ENCODE data around the gene FIG4. TPM values are rescaled to one million over a fixed set of nuclear protein-coding genes. Genes with fewer than 3 reads are reported as not detected.
"Not testable (repeated sequence)": the region's sequence is repeated elsewhere in the genome, so short reads cannot be mapped to it uniquely, and the experiment has no call there.

The FIG4 gene
- total RNA-seq, 1 donor from 2014 or later = 8.2 TPM

- DNase-seq (ENCODE audit: low read depth in 2 of 2) = no peak
These were observed 10.7 kb downstream of the FIG4 start for GRCh38 chr6:109701774-109702173.

- DNase-seq (ENCODE audit: low read depth in 2 of 2) = no peak
These were observed 11.7 kb downstream of the FIG4 start for GRCh38 chr6:109702791-109703190.

- peak; percentile 80 to 88 for DNase-seq (ENCODE audit: low read depth in 2 of 2)
These were observed 14.2 kb downstream of the FIG4 start for GRCh38 chr6:109705258-109705657.

- DNase-seq (ENCODE audit: low read depth in 2 of 2) = no peak
These were observed 15.4 kb downstream of the FIG4 start for GRCh38 chr6:109706513-109706912.

GRCh38 chr6:109708099-109708498 lies 17.0 kb downstream of the FIG4 start:
- DNase-seq (ENCODE audit: low read depth in 2 of 2) = not testable (repeated sequence)

- DNase-seq (ENCODE audit: low read depth in 2 of 2) = no peak
These were observed 22.0 kb downstream of the FIG4 start for GRCh38 chr6:109713097-109713496.

- DNase-seq (ENCODE audit: low read depth in 2 of 2) = no peak
These were observed 23.1 kb downstream of the FIG4 start for GRCh38 chr6:109714166-109714565.

GRCh38 chr6:109714611-109715010 lies 23.5 kb downstream of the FIG4 start:
- DNase-seq (ENCODE audit: low read depth in 2 of 2) = no peak

- no peak for DNase-seq (ENCODE audit: low read depth in 2 of 2)
These were observed 24.5 kb downstream of the FIG4 start for GRCh38 chr6:109715616-109716015.

- no peak for DNase-seq (ENCODE audit: low read depth in 2 of 2)
These were observed 26.9 kb downstream of the FIG4 start for GRCh38 chr6:109717971-109718370.

- no peak for DNase-seq (ENCODE audit: low read depth in 2 of 2)
These were observed 27.9 kb downstream of the FIG4 start for GRCh38 chr6:109718991-109719390.

- DNase-seq (ENCODE audit: low read depth in 2 of 2) = no peak
These were observed 29.2 kb downstream of the FIG4 start for GRCh38 chr6:109720311-109720710.

GRCh38 chr6:109722011-109722410 lies 30.9 kb downstream of the FIG4 start:
- no peak for DNase-seq (ENCODE audit: low read depth in 2 of 2)

GRCh38 chr6:109722564-109723254 lies 31.6 kb downstream of the FIG4 start:
- DNase-seq (ENCODE audit: low read depth in 2 of 2) = no peak

GRCh38 chr6:109725250-109725649 lies 34.2 kb downstream of the FIG4 start:
- not testable (repeated sequence) for DNase-seq (ENCODE audit: low read depth in 2 of 2)

GRCh38 chr6:109736273-109737025 lies 45.4 kb downstream of the FIG4 start:
- DNase-seq (ENCODE audit: low read depth in 2 of 2) = no peak

GRCh38 chr6:109738255-109738654 lies 47.2 kb downstream of the FIG4 start:
- no peak for DNase-seq (ENCODE audit: low read depth in 2 of 2)

- DNase-seq (ENCODE audit: low read depth in 2 of 2) = no peak
These were observed 47.6 kb downstream of the FIG4 start for GRCh38 chr6:109738667-109739066.

GRCh38 chr6:109739686-109740085 lies 48.6 kb downstream of the FIG4 start:
- no peak for DNase-seq (ENCODE audit: low read depth in 2 of 2)

- no peak for DNase-seq (ENCODE audit: low read depth in 2 of 2)
These were observed 49.7 kb downstream of the FIG4 start for GRCh38 chr6:109740787-109741186.

- DNase-seq (ENCODE audit: low read depth in 2 of 2) = peak in 1 of 2 donors; percentile 81
These were observed 52.6 kb downstream of the FIG4 start for GRCh38 chr6:109743739-109744138.

- not testable (repeated sequence) for DNase-seq (ENCODE audit: low read depth in 2 of 2)
These were observed 53.7 kb downstream of the FIG4 start for GRCh38 chr6:109744779-109745178.

- DNase-seq (ENCODE audit: low read depth in 2 of 2) = no peak
These were observed 56.1 kb downstream of the FIG4 start for GRCh38 chr6:109747221-109747620.

Measured in dermis microvascular lymphatic vessel endothelial cell (primary cell).